AG09319 (cell line): ENCODE data around the gene HLCS.

Experiments used
- DNase-seq: peaks from one replicate; pipeline ENCODE4 v3.0.0-alpha.2; 2010; ENCODE audit warnings: low read depth; ENCODE audit errors: extremely low read depth
- TF ChIP-seq, protein P1 (sequence below): IDR thresholded peaks from 2 replicates; pipeline ENCODE4 v1.5.1; 2011; ENCODE audit warnings: low read depth, mild to moderate bottlenecking, inconsistent platforms, low read length, moderate library complexity

The HLCS gene

DNA sequence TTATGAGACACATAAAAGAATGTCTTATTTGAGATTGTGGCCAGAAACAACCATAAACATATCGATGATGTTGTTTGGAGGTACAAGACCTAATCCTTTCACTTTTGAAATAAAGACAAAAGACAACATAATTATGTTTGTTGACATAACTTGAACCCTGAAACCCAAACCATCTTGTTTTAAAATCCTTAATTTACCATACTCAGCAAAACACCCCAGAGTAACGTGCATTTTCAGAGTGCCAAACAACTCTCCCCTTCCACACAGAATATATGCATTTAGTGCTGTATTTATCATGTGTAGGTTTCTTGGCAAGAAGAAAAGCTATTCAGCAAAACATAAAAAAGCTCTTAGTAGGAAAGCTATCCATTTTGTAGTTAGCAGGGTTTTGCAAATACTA, 250.1 kb downstream of the HLCS start:
- TF ChIP-seq, protein P1, sequence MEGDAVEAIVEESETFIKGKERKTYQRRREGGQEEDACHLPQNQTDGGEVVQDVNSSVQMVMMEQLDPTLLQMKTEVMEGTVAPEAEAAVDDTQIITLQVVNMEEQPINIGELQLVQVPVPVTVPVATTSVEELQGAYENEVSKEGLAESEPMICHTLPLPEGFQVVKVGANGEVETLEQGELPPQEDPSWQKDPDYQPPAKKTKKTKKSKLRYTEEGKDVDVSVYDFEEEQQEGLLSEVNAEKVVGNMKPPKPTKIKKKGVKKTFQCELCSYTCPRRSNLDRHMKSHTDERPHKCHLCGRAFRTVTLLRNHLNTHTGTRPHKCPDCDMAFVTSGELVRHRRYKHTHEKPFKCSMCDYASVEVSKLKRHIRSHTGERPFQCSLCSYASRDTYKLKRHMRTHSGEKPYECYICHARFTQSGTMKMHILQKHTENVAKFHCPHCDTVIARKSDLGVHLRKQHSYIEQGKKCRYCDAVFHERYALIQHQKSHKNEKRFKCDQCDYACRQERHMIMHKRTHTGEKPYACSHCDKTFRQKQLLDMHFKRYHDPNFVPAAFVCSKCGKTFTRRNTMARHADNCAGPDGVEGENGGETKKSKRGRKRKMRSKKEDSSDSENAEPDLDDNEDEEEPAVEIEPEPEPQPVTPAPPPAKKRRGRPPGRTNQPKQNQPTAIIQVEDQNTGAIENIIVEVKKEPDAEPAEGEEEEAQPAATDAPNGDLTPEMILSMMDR: no peak
- DNase-seq: no peak

- DNase-seq: no peak
- TF ChIP-seq, protein P1: no peak
Measured at GRCh38 chr21:36713746-36714145, 252.7 kb downstream of the HLCS start.

DNA sequence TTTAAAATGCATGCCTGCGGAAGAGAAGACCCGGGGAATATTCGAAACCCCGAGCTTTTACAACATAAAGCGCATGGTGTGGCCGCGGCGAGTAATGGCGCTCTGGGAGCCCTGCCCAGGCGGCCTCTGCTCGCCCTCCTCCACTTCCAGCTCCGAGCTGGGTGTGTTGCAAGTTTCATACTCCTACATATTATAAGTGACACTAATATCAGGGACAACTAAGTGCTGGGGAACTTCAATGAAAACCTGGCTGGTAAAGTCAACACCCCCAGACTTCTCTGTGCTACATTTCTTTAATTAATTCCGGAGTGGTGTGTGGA, 255.8 kb downstream of the HLCS start:
- TF ChIP-seq, protein P1: no peak
- DNase-seq: no peak

GRCh38 chr21:36709868-36710728, 256.4 kb downstream of the HLCS start:
- TF ChIP-seq, protein P1: no peak
- DNase-seq: no peak

- TF ChIP-seq, protein P1: no peak
- no peak for DNase-seq
Measured at GRCh38 chr21:36709030-36709867, 257.2 kb downstream of the HLCS start.

- TF ChIP-seq, protein P1: no peak
Measured at GRCh38 chr21:36708286-36709029, 258.0 kb downstream of the HLCS start.

More at GRCh38 chr21:36708286-36709029, 258.0 kb downstream of the HLCS start:
- no peak for DNase-seq
